22Rv1 (cell line): Measurements from ENCODE around the gene COL25A1.

Source experiments
- ZFX ChIP-seq: fragments of 450-650 bp; IDR thresholded peaks from 2 replicates; pipeline ENCODE4 v1.6.1; 2017; ENCODE audit warnings: antibody characterized with exemption, borderline replicate concordance
- TF ChIP-seq, protein P1 (sequence below): fragments of 450-650 bp; IDR thresholded peaks from 2 replicates; pipeline ENCODE4 v1.5.1; 2017; ENCODE audit warnings: mild to moderate bottlenecking

DNA sequence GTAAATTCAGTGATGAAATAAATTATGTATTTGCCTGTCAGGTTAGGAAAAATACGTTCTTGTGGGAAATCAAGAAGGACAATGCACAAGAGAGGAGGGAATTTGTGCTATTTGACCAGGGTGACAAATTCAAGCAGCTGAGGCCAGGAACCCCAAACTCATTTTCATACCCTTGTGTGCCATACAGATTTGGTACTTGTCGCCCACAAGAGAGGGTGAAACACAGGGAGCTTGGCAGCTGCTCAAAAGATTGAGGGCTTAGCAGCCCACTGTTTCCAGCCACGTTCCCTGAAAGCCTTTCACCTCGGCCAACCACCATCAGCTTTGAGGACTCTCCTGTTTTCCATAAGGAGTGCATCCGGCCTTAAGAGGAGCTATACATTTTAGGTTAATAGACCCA lies 111.2 kb downstream of the COL25A1 start:
- TF ChIP-seq, protein P1, sequence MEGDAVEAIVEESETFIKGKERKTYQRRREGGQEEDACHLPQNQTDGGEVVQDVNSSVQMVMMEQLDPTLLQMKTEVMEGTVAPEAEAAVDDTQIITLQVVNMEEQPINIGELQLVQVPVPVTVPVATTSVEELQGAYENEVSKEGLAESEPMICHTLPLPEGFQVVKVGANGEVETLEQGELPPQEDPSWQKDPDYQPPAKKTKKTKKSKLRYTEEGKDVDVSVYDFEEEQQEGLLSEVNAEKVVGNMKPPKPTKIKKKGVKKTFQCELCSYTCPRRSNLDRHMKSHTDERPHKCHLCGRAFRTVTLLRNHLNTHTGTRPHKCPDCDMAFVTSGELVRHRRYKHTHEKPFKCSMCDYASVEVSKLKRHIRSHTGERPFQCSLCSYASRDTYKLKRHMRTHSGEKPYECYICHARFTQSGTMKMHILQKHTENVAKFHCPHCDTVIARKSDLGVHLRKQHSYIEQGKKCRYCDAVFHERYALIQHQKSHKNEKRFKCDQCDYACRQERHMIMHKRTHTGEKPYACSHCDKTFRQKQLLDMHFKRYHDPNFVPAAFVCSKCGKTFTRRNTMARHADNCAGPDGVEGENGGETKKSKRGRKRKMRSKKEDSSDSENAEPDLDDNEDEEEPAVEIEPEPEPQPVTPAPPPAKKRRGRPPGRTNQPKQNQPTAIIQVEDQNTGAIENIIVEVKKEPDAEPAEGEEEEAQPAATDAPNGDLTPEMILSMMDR, result no peak
- no peak for TF ChIP-seq ZFX
